HG03135 (cell line): ENCODE measurements around the gene HTRA3.

ENCODE experiments used
- ATAC-seq: cut with Tn5 transposase; IDR thresholded peaks from one replicate; pipeline ENCODE4 v1.9.1; 2021; ENCODE audit warnings: mild to moderate bottlenecking, moderate library complexity; ENCODE audit not compliant: unreplicated experiment

Gene HTRA3

DNA sequence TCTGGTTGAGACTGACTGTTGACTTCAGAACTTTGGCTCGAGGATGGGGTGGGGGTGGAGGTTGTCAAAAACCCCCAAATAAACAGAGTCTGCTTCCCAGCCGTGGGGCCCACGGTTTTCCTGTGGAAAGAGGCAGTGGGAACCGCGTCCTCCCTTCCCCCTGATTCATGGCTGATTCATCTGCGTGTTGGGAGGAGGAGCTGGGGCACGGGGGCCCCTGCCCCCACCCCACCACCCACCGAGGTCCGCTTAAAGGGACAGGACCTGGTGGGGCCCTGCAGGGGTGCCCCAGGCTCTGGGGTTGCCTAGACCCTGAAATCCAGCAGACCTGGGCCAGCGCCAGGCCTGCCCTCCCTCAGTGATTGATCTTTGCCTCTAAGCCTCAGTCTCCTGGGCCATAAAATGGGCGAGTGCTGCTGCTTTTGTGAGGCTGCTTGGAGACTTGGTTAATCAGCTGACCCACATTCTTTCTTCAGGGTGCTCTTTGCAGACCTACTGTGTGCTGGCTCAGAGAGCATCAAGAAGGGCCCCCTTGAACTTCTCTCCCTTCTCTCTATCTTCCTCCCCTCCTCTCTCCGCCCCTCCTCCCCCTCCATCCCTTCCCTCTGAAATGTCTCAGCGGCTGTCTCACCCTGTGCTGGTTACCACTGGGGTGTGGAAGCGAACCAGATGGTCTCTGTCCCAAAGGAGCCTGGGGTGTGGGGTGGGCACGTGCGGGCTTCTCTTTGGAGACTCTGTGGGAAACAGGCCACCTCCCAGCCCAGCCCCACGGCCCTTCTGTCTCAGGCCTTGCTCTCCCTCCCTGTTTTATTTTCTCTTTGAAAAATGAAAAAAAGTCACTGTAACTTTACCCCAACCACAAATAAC lies 9.1 kb downstream of the HTRA3 start:
- ATAC-seq = no peak

DNA sequence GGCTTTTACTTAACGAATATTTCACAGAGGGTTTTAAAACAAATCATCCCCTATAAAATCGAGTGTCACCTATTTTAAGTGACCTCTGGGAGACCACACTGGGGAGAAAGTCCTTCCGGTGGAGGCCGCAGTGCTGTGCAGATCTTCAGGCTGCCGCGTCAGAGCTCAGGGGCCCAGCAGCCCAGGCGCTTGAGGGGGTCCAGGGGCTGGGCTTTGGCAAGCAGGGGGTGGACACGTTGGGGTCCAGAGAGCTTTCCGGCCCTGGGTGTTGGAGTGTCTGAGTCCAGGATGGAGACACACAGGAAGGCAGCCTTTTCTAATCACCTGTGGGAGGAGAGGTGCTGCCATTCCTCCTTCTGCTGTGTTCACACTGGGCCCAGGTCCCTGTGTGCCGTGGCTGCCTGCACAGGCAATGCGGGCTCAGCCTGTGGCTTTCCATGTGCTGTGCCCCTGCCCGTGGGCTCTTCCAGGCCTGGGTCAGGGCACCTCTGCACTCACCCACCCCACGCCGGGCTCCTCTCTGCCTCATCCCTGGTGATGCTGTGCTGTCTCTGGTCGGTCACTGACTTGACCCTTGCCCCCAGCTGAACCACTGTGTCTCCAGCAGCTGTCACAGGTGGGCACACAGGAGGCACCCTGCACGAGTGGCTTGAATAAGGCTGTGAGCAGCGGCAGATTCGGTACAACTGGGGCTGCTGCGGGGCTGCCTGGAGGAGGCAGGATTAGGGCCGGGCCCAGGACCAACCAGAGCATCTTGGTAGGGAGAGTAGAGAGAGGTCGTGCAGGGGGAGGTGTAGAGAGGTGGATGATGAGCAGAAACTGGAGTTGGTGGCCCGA lies 10.0 kb downstream of the HTRA3 start:
- no peak for ATAC-seq

DNA sequence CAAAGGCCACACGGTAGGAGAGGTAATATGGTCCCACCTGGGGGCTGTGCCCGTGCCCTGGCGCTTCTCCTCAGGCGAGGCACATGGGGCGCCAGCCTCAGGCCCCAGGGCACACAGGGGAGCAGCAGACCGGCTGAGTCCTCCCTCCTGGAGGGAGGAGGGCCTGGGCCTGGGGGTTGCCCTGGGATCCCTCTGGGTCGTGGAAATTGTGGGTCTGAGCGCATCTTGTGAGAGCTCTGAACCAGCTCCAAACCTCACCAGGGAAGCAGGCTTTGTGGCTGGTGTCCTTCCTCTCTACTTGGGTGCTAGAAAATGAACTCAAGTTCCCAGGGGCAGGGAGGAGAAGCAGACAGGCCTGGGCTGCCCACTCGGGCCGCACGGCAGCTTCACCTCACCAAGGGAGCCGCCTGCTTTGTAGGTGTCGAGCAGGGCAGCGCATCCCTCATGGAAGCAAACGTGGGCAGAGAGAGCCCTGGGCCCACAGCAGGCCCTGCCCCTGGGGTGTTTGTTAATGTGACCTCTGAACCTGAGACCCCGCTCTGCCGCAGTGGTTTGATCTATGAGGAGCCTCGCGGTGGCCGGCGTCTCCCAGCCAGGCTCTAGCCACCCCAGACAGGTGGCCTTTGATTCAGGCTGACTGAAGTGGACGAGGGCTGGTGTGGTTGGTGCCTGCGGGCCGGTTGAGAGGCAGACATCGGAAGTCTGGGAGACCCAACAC lies 10.8 kb downstream of the HTRA3 start:
- ATAC-seq = no peak

DNA sequence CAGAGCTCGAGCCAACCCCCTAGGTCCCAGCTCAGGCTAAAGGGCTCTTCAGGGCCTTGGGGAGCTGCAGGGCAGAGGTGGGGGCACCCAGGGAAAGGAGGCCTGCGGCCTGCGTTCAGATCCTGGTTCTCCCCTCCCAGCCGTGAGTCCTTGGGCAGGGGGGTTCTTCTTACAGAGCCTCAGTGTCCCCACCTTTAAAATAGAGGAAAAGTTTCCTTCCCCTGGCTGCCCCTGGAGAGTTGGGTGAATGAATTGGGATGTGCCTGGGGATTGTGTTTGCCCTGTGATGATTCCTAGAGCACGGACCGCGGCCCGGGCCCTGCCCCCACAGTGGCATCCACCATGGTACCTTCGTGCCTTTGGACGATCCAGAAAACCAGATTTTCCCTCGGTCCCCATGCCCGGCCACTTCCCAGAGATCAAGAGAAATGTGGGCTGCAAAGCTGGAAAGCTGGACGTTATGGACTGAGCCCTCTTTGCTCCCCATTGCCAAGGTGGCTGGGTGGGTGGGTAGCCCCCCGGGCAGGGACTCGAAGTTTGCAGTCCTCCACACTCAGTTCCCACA lies 11.4 kb downstream of the HTRA3 start:
- no peak for ATAC-seq

DNA sequence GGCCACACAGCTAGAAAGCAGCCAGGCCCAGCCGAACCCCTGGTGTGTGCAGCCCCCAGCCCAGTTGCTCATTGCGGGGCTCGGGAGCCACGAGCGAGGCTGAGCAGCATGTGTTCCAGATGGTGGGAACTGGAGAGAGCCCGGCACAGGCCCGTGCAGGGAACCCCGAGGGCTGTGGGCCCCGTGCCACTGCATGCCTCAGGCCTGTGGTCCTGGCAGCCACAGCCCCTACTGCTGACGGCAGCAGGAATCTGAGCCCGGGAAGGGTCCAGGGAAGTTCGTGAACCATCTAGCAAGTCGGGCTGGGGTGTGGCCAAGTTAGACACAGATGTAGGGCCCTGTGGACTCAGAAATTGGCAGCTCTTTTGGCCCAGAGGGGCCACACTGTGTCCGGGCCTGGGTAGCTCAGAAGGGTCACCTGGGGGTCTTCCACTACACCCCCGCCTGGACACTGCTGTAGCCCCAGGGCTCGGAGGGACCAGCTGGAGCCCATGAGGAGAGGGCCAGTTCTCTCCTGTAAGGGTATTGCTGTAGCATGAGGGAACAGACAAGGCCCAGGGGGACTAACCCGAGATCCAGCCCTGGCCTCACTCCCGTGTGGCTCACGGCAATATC lies 12.1 kb downstream of the HTRA3 start:
- no peak for ATAC-seq

DNA sequence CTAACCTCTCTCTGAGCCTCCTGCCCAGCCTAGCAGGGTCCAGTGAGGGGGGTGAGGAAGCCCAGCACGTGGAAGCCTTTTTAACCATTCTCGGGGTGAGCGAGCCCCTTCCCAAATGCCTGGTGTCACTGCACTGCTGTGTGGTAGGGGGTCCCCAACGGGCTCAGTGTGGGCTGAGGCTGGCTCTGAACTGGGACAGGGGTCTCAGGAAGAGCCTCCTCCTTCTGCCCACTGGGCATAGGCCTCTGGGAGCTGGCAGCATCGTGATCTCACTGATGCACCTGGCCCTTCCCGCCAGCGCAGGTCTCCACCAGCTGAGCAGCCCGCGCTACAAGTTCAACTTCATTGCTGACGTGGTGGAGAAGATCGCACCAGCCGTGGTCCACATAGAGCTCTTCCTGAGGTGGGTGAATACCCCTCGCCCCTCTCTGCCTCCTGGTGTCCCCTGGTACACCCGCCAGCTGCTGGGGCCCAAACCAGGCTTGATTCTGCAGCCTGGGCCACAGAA lies 12.6 kb downstream of the HTRA3 start:
- no peak for ATAC-seq

DNA sequence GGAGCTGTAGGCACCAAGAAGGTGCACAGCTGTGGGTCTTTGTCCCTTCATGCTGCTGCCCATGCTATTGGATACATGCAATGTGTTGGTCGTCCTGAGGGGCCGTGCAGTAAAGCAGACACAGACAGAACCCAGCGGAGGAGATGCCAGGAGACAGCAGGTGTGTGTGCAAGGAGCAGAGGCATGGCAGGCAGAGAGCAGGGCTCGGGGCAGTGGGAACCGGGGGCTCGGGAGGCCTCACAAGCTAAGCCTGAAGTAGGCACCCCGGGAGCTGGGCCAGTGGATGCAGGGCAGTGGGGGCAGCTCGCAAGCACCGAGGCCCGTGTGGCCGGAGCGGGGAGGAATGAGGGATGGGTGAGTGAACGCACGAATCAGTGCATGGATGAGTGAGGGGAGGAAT lies 13.2 kb downstream of the HTRA3 start:
- no peak for ATAC-seq

DNA sequence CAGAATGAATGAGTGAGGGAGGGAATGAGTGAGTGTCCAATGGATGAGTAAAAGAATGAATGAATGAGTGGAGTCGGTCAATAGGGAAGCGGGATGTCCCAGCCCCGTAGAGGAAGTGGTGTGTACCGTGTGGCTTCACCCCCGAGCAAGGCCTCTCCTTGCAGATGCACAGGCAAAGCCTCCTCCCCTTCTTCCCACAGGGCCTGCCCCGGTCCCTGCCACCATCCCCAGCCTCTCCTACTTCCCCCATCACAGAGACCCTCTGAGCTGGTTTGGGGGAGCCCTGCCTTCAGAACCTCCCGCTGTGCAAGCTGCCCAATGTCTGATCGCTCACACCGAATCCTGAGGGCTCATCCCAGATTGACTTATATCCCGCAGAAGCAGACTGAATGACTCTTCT lies 13.6 kb downstream of the HTRA3 start:
- no peak for ATAC-seq

DNA sequence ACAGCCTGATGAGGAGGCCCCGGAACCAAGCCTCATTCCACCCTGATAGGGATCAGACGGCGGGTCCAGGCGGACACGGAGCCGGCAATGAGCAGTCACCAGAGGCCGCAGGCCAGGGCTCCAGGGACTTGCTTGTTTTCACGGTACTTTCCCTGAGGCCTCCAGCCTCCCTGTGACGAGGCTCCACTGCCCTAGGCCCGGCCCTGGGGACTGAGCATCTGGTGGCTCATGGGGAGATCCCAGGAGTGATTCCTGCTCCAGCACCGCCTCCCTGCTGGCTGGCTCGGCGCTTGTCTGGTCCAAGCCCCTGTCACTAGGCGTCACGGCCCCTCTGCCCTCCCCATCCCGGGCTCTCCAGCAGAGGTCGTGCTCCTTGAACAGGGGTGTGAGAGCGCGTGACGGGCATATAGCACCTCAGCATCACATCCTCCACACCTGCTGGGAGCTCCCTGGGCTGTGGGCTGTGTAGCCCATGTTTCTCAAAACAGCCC lies 14.1 kb downstream of the HTRA3 start:
- no peak for ATAC-seq

DNA sequence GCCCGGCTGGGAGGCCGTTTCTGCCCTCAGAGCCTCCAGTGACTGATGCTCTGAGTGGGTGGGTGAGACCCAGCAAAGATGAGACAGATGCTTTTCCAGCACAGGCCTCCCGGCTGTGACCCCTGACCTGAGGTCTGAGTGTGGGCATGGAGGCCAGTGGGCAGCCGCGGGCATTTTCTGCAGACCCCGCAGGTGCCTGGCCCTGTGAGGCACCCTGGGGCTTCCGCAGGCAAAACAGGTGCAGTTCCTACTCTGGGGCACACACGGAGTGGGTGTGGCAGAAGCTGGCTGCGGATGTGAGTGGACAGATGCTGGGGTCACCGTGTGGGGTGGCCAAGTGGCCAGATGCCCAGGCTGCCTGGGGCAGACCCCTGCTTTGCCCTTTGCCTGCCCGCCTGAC lies 14.8 kb downstream of the HTRA3 start:
- ATAC-seq = no peak

DNA sequence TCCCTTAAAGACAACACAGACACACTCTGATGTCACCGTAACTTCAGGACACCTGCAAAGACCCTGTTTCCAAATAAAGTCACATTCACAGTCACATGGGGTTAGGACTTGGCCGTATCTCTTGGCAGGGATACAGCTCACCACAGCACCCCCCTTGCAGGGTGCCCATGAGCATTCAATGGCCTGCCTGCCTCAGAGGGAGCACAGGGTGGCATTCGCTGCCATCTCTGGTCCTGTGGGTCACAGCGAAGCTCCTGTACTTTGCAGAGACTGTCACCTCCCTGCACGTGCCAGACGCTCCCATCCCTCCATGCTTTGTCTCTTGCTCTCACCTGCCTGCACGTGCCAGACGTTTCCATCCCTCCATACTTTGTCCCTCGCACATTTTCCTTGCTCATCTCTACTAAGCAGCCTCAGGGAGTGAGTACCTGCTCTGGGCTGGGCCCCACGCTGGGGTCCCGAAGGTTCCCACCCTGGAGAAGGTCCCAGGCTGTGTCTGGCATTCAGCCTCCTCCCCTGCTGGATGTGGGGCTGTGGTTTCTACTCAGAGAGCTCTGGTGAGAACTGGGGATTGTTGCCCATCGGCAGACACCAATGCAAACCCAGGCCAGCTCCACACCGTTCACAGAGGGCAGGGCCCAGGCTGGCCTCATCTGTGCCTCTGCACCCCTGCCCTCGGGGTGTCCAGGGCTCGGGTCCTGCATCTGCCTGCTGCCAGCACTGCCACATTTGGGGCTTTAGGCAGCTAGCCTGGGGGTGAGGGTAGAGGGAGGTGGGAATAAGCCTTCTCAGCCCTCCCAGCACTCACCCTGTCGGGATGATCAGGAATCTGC lies 15.8 kb downstream of the HTRA3 start:
- ATAC-seq = no peak

DNA sequence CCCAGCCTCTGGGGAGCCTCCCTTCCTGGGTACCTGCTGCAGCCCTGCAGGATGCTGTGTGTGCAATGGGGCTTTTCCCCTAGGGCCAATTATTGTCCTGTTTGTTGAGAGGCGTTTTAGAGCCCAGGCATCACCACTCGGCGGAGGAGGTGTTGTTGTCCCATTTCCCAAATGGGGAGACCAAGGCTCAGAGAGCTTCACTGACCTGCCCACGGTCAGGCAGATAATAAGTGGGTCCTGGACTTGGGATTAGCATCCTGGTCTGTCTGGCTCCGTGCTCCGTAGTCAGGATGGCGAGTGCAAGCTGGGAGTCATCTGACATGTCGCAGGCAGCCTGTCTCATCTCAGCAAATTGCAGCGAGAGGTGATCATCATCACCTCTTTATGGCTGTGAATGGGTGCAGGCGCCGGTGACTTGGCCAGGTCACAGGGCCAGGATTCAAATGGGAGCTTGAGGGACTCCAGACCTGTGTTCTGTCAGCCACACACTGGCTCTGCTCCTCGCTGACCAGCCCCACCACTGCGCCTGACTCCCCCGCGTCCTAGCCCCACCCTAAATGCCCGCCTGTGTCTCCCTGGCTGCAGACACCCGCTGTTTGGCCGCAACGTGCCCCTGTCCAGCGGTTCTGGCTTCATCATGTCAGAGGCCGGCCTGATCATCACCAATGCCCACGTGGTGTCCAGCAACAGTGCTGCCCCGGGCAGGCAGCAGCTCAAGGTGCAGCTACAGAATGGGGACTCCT lies 16.6 kb downstream of the HTRA3 start:
- ATAC-seq = no peak

DNA sequence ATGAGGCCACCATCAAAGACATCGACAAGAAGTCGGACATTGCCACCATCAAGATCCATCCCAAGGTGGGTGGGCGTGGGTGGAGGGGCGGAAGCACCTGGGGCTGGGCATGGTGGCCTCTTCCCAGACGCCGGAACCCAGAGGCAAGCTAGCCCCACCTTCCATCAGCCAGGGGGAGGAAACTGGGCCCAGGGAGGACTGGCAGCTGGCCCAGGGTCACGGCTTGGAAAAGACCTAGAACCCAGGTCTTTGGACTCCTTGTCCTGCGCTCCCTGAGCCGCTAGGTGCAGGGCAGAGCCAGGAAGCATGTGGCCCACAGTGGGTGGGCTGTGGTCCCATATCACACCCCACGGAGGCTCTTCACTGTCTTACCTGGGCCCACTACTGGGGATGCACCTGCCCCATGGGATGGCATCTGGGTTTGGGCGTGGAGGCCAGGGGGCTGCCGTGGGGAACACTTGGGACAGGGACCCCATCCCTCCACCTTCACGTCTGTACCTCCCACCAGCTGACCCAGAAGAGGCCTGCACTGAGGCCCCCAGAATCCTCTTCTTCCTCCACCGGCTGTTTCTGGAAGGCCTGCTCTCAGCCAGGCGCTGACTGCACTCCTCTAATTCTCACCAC lies 17.3 kb downstream of the HTRA3 start:
- ATAC-seq = no peak

DNA sequence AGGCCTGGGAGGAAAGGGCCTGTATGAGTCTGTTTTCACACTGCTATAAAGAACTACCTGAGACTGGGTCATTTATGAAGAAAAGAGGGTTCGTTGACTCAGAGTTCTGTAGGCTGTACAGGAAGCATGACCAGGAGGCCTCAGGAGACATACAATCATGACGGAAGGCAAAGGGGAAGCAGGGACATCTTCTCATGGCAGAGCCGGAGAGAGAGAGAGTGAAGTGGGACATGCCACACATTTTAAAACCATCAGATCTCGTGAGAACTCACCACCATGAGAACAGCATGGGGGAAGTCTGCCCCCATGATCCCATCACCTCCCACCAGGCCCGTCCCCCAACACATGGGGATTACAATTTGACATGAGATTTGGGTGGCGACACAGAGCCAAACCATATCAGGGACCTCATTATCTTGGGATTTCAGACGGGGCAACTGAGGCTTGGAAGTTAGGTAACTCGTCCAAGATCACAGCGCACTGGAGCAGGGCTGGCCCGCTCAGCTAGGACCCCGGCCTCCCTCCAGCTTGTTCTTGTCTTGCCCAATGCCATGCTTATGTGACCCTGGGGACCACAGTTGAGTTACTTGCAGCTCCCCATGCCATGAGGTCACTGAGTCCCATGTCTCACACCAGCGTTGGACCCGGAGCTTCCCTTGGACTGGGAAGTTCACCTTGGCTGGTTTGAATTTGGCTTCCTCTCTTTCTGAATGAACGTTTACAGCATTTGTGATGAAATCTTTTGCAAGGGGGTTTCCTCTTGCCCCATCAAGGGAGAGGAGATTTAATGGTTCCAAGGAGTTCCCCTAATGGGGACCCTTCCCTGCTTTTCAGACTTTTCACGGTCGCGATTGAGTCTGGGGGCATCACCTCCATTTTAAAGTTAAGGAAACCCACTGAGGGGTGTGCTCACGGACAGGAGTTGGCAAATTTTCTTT lies 18.1 kb downstream of the HTRA3 start:
- no peak for ATAC-seq

DNA sequence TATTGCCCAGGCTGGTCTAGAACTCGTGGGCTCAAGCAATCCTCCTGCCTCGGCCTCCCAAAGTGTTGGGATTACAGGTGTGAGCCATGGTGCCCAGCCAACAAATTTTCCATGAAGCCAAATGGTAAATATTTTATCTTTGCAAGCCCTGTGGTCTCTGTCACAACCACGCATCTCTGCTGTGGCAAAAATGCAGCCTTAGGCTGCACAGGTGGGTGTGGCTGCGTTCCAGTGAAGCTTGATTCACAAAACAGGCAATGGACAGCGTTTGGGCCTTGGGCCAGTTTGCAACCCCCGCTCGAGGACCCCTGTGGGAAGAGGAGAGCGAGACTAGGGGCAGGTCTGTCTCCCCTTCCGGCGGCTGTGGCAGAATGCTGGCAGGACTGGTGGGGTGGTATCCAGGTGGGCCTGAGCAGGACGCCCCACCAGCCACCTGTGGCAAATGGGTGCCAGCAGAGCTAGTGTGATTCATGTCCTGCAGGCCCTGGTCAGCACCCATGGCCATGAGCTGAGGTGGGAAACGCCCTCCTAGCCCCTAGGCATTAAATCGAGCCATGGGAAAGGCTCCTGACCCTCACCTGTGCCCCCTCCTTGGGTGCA lies 19.7 kb downstream of the HTRA3 start:
- ATAC-seq = no peak

DNA sequence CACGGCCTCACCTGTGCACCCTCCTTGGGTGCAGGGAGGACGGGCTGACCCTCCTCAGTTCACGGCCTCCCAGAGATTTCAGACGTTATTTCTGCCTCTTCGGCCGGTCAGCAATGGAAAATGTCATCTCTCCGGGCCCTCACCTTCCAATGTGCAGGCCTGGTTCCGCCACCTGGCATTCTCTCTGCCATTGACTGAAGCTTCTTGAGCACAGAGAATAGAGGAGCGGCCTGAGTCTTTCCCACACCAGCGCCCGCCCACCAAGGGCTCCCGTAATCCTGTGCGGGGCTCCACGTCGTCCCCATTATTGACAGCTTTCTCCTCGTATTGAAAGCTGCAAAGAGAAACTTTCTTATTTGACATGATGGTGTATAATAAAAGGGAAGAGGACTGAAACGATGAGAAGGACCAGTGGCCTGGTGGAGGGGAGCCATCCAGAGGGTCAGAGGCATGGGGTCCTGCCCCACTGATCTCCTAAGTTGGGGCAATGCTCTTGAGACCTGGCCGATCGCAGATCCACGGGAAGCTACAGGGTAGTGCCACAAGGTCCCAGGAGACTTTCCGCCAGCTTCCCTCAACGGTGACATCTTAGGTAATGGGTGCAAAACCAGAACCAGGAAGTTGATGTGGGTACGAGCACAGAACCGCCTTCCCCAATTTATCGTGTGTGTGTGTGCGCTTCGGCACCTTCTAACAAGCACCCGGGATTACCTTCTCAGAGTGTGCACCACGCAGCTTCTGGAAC lies 20.6 kb downstream of the HTRA3 start:
- ATAC-seq = no peak
